ENCODE results near the gene SPOCK1. TPM values are rescaled to one million over a fixed set of nuclear protein-coding genes. Genes with fewer than 3 reads are reported as not detected.

The SPOCK1 gene
- total and polyA plus RNA-seq, 9 of the 15 experiments (the other 6 are each of a cell fraction or from before 2014, with no cell fraction given): 0.01 to 0.35 (median 0.04) TPM; not detected in 6

GRCh38 chr5:136998854-136999357, 500.2 kb downstream of the SPOCK1 start:
- H3K4me2 ChIP-seq (ENCODE audit: insufficient read depth, low read length): no peak overlapping the region
- TF ChIP-seq, protein P1, sequence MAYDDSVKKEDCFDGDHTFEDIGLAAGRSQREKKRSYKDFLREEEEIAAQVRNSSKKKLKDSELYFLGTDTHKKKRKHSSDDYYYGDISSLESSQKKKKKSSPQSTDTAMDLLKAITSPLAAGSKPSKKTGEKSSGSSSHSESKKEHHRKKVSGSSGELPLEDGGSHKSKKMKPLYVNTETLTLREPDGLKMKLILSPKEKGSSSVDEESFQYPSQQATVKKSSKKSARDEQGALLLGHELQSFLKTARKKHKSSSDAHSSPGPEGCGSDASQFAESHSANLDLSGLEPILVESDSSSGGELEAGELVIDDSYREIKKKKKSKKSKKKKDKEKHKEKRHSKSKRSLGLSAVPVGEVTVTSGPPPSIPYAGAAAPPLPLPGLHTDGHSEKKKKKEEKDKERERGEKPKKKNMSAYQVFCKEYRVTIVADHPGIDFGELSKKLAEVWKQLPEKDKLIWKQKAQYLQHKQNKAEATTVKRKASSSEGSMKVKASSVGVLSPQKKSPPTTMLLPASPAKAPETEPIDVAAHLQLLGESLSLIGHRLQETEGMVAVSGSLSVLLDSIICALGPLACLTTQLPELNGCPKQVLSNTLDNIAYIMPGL (CRISPR knock-in tag; IDR thresholded peaks at IDR 0.05): no peak
- TF ChIP-seq GTF2E2 (tag; IDR thresholded peaks at IDR 0.05): no peak
- H3K4me1 ChIP-seq (replicated peaks in 1 of 2; ENCODE audit: control insufficient read depth in 2 of 2, insufficient read depth in 2 of 2, low read length in 2 of 2): no peaks in the 10 kb centered on the region
- no peaks in the 10 kb centered on the region for H3K9me3 ChIP-seq (replicated peaks; ENCODE audit: control insufficient read depth, insufficient read depth, low read depth, low read length)
- intact Hi-C loops (cut with micrococcal nuclease) (no loop called here), in situ Hi-C loops (cut with MboI) (no loop called here)
- no peaks in the 10 kb centered on the region for H3K9me1 ChIP-seq (ENCODE audit: control insufficient read depth, insufficient read depth, low read length)
- no peak for FAIRE-seq
- BruUV-seq (replicated peaks): no TSS peak
- H3K4me3 ChIP-seq: no peak overlapping the region
- H3K36me3 ChIP-seq (ENCODE audit: control insufficient read depth, insufficient read depth, low read length): no peaks in the 10 kb centered on the region
- no peak for ATAC-seq
- ChIA-PET POLR2A (interaction anchor here (0.7 to 1.6 kb wide), 2 partner anchors 10 to 1303 kb away, joined by 3 read pairs; no protein-coding TSS in a partner anchor), CTCF (ENCODE audit: low intra/inter-chr PET ratio) (no interaction called here)
- no peaks in the 10 kb centered on the region for H3K27me3 ChIP-seq (ENCODE audit: control insufficient read depth in 2 of 2, insufficient read depth in 2 of 2, low read length in 2 of 2)
- DNase-seq (ENCODE audit: extremely low read depth in 1 of 4, low spot score in 3 of 4): no peak
- H3K9ac ChIP-seq (ENCODE audit: insufficient read depth in 1 of 2, low read depth in 2 of 2, low read length in 2 of 2): no peak overlapping the region
- H3K79me2 ChIP-seq (ENCODE audit: control insufficient read depth, insufficient read depth, low read length): no peaks in the 10 kb centered on the region
- H3K27ac ChIP-seq (ENCODE audit: extremely low read depth, low read depth, low read length): no peak overlapping the region
- 0% methylated on average over 6 of the region's 6 CpGs for whole genome bisulfite sequencing (ENCODE audit: insufficient coverage, low coverage, missing lambda C conversion rate)
- H4K20me1 ChIP-seq (replicated peaks; ENCODE audit: control insufficient read depth, insufficient read depth, low read length): no peaks in the 10 kb centered on the region
- H2AFZ ChIP-seq (ENCODE audit: low read depth, low read length): no peak overlapping the region

GRCh38 chr5:136994154-136994553, 505.0 kb downstream of the SPOCK1 start:
- POLR2A ChIA-PET: no interaction called here
- Histone ChIP-seq H3K9ac (ENCODE audit: insufficient read depth in 1 of 2, low read depth in 2 of 2, low read length in 2 of 2) (no peak overlapping the region), H3K4me1 (replicated peaks in 1 of 2; ENCODE audit: control insufficient read depth in 2 of 2, insufficient read depth in 2 of 2, low read length in 2 of 2) (no peaks in the 10 kb centered on the region), H3K4me3 (no peak overlapping the region), H3K27ac (ENCODE audit: extremely low read depth, low read depth, low read length) (no peak overlapping the region), H3K27me3 (ENCODE audit: control insufficient read depth in 2 of 2, insufficient read depth in 2 of 2, low read length in 2 of 2) (no peaks in the 10 kb centered on the region), H3K9me3 (replicated peaks; ENCODE audit: control insufficient read depth, insufficient read depth, low read depth, low read length) (no peaks in the 10 kb centered on the region), H3K4me2 (ENCODE audit: insufficient read depth, low read length) (no peak overlapping the region), H3K9me1 (ENCODE audit: control insufficient read depth, insufficient read depth, low read length) (no peaks in the 10 kb centered on the region), H3K79me2 (ENCODE audit: control insufficient read depth, insufficient read depth, low read length) (no peaks in the 10 kb centered on the region), H2AFZ (ENCODE audit: low read depth, low read length) (no peak overlapping the region), H3K36me3 (ENCODE audit: control insufficient read depth, insufficient read depth, low read length) (no peaks in the 10 kb centered on the region), H4K20me1 (replicated peaks; ENCODE audit: control insufficient read depth, insufficient read depth, low read length) (no peaks in the 10 kb centered on the region)
- BruUV-seq (replicated peaks): no TSS peak
- FAIRE-seq (no peak), ATAC-seq (no peak), DNase-seq (ENCODE audit: extremely low read depth in 1 of 4, low spot score in 3 of 4) (no peak)
- 2% methylated on average over 5 of the region's 5 CpGs for WGBS (ENCODE audit: insufficient coverage, low coverage, missing lambda C conversion rate)
- in situ Hi-C loops (cut with MboI): no loop called here
- intact Hi-C loops (cut with micrococcal nuclease): no loop called here
- CTCF ChIA-PET (ENCODE audit: low intra/inter-chr PET ratio): no interaction called here
- TF ChIP-seq, protein P2, sequence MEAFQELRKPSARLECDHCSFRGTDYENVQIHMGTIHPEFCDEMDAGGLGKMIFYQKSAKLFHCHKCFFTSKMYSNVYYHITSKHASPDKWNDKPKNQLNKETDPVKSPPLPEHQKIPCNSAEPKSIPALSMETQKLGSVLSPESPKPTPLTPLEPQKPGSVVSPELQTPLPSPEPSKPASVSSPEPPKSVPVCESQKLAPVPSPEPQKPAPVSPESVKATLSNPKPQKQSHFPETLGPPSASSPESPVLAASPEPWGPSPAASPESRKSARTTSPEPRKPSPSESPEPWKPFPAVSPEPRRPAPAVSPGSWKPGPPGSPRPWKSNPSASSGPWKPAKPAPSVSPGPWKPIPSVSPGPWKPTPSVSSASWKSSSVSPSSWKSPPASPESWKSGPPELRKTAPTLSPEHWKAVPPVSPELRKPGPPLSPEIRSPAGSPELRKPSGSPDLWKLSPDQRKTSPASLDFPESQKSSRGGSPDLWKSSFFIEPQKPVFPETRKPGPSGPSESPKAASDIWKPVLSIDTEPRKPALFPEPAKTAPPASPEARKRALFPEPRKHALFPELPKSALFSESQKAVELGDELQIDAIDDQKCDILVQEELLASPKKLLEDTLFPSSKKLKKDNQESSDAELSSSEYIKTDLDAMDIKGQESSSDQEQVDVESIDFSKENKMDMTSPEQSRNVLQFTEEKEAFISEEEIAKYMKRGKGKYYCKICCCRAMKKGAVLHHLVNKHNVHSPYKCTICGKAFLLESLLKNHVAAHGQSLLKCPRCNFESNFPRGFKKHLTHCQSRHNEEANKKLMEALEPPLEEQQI (IDR thresholded peaks at IDR 0.05): no peak
